GM21786 (cell line): ENCODE results near the gene CNOT9.

Source experiments
- ATAC-seq: cut with Tn5 transposase; IDR thresholded peaks from one replicate; pipeline ENCODE4 v1.9.1; 2021; ENCODE audit not compliant: unreplicated experiment

The CNOT9 gene

GRCh38 chr2:218577482-218578220 lies 9.0 kb downstream of the CNOT9 start:
- ATAC-seq = no peak

GRCh38 chr2:218578272-218578877 lies 9.7 kb downstream of the CNOT9 start:
- ATAC-seq = no peak

- ATAC-seq = peak; percentile 72
These were observed 13.4 kb downstream of the CNOT9 start for GRCh38 chr2:218582076-218582475.

GRCh38 chr2:218583983-218584850 lies 15.6 kb downstream of the CNOT9 start:
- no peak for ATAC-seq

GRCh38 chr2:218585541-218585940 lies 16.9 kb downstream of the CNOT9 start:
- ATAC-seq = no peak

- no peak for ATAC-seq
These were observed 36.8 kb downstream of the CNOT9 start for GRCh38 chr2:218605432-218605831.

- no peak for ATAC-seq
These were observed 38.9 kb downstream of the CNOT9 start, which contains the start of gene PLCD4 for GRCh38 chr2:218607436-218608115. TSS of gene PLCD4 (plus strand) at chr2:218607899. CDS start at chr2:218615740, 7,841 bp downstream.

- ATAC-seq = no peak
These were observed 47.3 kb downstream of the CNOT9 start for GRCh38 chr2:218615868-218616315.

GRCh38 chr2:218618102-218618860 lies 49.6 kb downstream of the CNOT9 start:
- ATAC-seq = no peak

- ATAC-seq = no peak
These were observed 52.4 kb downstream of the CNOT9 start for GRCh38 chr2:218621007-218621406.

- ATAC-seq = no peak
These were observed 54.1 kb downstream of the CNOT9 start for GRCh38 chr2:218622606-218623365.

GRCh38 chr2:218623366-218623705 lies 54.7 kb downstream of the CNOT9 start:
- no peak for ATAC-seq

- no peak for ATAC-seq
These were observed 57.7 kb downstream of the CNOT9 start for GRCh38 chr2:218626369-218626768.

GRCh38 chr2:218627939-218628338 lies 59.3 kb downstream of the CNOT9 start:
- ATAC-seq = no peak

- ATAC-seq = no peak
These were observed 63.2 kb downstream of the CNOT9 start for GRCh38 chr2:218631837-218632236.

GRCh38 chr2:218635719-218636118 lies 67.1 kb downstream of the CNOT9 start:
- ATAC-seq = no peak

GRCh38 chr2:218638372-218638771 lies 69.7 kb downstream of the CNOT9 start:
- ATAC-seq = no peak

- no peak for ATAC-seq
These were observed 73.5 kb downstream of the CNOT9 start for GRCh38 chr2:218642121-218642656.

GRCh38 chr2:218642786-218643185 lies 74.1 kb downstream of the CNOT9 start:
- ATAC-seq = no peak
